ENCODE results near the gene IMMP2L.

- TF ChIP-seq CTCF (conservative IDR thresholded peaks at IDR 0.05; ENCODE audit: low read depth, low read length) (no peak), EZH2 (IDR thresholded peaks at IDR 0.05; ENCODE audit: low read length, unreplicated experiment) (no peak)
These were observed 502.5 kb downstream of the IMMP2L start for GRCh38 chr7:111059833-111060232.
